Progenitor cell of endocrine pancreas (in vitro differentiated cells): ENCODE data around the gene TSKS. TPM values are rescaled to one million over a fixed set of nuclear protein-coding genes. Genes with fewer than 3 reads are reported as not detected.

Experiments
- DNase-seq: peaks from one replicate; pipeline ENCODE4 v3.0.0; 2021; ENCODE audit warnings: low spot score; ENCODE audit not compliant: unreplicated experiment
- H3K27ac Mint-ChIP-seq: 2 replicates; pipeline ENCODE4 v1.8.0; 2021; ENCODE audit warnings: mild to moderate bottlenecking, moderate library complexity, mixed read lengths
- H3K27me3 Mint-ChIP-seq: 2 replicates; pipeline ENCODE4 v1.8.0; 2021; ENCODE audit warnings: mixed read lengths
- H3K36me3 Mint-ChIP-seq: 2 replicates; pipeline ENCODE4 v1.8.0; 2022; ENCODE audit warnings: mixed read lengths; ENCODE audit not compliant: insufficient read depth
- H3K4me1 Mint-ChIP-seq: 2 replicates; pipeline ENCODE4 v1.8.0; 2021; ENCODE audit warnings: low read depth, mixed read lengths
- H3K4me3 Mint-ChIP-seq: 2 replicates; pipeline ENCODE4 v1.8.0; 2021; ENCODE audit warnings: low read depth, mild to moderate bottlenecking, moderate library complexity, mixed read lengths
- H3K9me3 Mint-ChIP-seq: 2 replicates; pipeline ENCODE4 v1.8.0; 2021; ENCODE audit warnings: low read depth, mixed read lengths
- microRNA-seq: library from miRNA; unstranded; fragments of <30 nt; microRNA quantifications from one replicate; pipeline ENCODE4 v1.1.0, GENCODE V29; 2020; ENCODE audit warnings: borderline number of aligned reads; ENCODE audit not compliant: unreplicated experiment
- total RNA-seq: library from RNA; stranded (reverse); gene quantifications from 2 replicates; pipeline ENCODE4 v1.2.1, GENCODE V29; 2021
- TF ChIP-seq, protein P1 (sequence below): fragments of 200-600 bp; sonication (generic); IDR thresholded peaks from one replicate; pipeline ENCODE4 v1.5.0; 2021; ENCODE audit warnings: antibody characterized with exemption, mild to moderate bottlenecking; ENCODE audit not compliant: unreplicated experiment

TSKS gene
- total RNA-seq, 1 donor from 2014 or later: not detected

DNA sequence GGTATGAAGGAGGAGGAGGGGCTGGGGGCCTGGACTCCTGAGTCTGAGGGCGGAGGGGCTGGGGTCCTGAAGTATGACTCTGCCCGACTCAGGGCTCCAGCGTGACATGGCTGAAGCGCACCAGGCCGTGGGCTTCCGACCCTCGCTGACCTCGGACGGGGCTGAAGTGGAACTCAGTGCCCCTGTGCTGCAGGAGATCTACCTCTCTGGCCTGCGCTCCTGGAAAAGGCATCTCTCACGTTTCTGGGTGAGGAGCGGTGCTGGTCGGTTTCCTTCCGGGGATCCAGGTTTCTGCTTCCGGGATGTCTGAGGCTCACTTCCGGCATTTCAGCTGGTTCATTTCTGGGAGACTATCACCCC is 71.0 kb downstream of the TSKS start:
- Mint-ChIP-seq H3K36me3 (peaks cover 5% of the 10 kb centered on the region), H3K27me3 (no peaks in the 10 kb centered on the region), H3K27ac (no peak overlapping the region), H3K4me1 (peaks cover 11% of the 10 kb centered on the region), H3K9me3 (no peaks in the 10 kb centered on the region), H3K4me3 (peak overlapping the region; percentile 49)
- TF ChIP-seq, protein P1, sequence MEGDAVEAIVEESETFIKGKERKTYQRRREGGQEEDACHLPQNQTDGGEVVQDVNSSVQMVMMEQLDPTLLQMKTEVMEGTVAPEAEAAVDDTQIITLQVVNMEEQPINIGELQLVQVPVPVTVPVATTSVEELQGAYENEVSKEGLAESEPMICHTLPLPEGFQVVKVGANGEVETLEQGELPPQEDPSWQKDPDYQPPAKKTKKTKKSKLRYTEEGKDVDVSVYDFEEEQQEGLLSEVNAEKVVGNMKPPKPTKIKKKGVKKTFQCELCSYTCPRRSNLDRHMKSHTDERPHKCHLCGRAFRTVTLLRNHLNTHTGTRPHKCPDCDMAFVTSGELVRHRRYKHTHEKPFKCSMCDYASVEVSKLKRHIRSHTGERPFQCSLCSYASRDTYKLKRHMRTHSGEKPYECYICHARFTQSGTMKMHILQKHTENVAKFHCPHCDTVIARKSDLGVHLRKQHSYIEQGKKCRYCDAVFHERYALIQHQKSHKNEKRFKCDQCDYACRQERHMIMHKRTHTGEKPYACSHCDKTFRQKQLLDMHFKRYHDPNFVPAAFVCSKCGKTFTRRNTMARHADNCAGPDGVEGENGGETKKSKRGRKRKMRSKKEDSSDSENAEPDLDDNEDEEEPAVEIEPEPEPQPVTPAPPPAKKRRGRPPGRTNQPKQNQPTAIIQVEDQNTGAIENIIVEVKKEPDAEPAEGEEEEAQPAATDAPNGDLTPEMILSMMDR: no peak
- DNase-seq: no peak

DNA sequence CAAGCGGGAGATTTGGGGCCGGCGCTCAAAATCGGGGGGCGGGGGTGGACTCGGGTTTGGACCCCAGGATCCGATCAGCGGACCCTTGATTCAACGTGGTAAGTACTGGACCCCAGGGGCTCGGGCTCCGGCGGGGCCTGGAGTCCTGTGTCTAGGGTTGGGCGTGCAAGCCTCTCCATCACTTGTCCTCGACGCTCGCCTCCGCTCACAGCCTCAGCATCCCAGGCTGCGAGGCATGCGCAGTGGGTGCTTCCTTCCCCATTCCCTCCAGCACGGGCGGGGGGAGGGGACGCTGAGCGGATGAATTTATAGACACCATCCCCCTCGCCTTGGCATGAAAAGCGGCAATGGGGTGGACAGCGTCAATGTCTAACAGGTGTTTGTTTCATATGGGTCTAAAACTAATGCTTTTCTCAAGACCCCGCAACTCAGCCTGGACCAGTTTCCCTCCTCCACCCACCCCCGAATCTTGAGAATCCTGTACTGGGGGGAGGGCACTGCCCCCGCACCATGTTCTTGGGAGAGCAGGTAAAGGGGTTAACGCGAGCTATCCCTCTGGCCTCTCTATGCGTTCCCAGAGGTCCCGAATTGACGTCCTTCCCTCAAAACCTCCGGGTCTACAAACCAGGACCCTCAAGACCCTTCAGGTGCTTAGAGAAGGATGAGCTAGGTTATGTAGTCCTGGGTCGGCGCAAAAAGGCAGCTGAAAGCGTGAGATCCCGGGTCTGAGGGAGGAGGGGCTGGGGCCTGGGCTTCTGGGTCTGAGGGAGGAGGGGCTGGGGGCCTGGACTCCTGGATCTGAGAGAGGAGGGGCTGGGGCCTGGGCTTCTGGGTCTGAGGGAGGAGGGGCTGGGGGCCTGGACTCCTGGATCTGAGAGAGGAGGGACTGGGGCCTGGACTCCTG is 71.6 kb downstream of the TSKS start:
- Mint-ChIP-seq H3K36me3 (peaks cover 5% of the 10 kb centered on the region), H3K9me3 (no peaks in the 10 kb centered on the region), H3K27ac (peak overlapping the region; percentile 90)

DNA sequence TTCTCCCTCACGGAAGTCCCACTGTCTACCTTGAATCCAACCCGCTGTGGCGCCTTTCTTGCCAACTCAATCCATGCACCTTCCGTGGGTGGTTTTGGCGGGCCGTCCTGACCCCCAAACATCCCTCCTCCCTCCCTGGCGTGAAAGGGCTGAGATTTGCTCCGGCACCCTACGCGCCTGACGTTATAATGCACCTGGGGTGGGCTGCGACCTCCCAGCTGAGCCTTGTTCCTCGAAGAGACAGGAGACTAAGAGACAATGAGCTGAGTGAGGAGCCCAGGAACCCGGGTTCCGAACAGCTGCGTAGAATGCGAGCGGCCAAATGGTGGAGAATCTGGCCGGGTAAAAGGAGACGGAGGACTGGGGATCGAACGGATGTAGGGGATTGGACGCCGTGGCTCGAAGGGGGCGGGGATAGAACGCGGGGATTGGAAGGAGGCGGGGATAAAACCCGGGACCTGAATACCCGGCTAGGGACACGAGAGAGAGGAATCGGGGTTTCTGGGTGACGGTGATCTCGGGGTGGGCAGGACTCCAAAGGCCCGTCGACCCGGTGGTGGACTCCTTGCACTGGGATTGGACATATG is 72.4 kb downstream of the TSKS start, which contains the start of gene CPT1C:
TSS of gene CPT1C (plus strand) at position 461 of the 587 bp plus-strand sequence. CDS start 1,137 bp downstream, outside the sequence.
- Mint-ChIP-seq H3K36me3 (peaks cover 6% of the 10 kb centered on the region), H3K4me3 (peak within 1 kb of the TSS; percentile 80), H3K27ac (peak within 1 kb of the TSS; percentile 90), H3K9me3 (no peaks in the 10 kb centered on the region), H3K4me1 (peaks cover 11% of the 10 kb centered on the region), H3K27me3 (no peaks in the 10 kb centered on the region)
- DNase-seq: peak; percentile 64
- TF ChIP-seq, protein P1: no peak

More for the DNA sequence above, 71.6 kb downstream of the TSKS start:
- peak; percentile 41 for DNase-seq
- H3K27me3 Mint-ChIP-seq: no peaks in the 10 kb centered on the region
- TF ChIP-seq, protein P1: no peak
- H3K4me1 Mint-ChIP-seq: peaks cover 11% of the 10 kb centered on the region
- H3K4me3 Mint-ChIP-seq: peak overlapping the region; percentile 80

DNA sequence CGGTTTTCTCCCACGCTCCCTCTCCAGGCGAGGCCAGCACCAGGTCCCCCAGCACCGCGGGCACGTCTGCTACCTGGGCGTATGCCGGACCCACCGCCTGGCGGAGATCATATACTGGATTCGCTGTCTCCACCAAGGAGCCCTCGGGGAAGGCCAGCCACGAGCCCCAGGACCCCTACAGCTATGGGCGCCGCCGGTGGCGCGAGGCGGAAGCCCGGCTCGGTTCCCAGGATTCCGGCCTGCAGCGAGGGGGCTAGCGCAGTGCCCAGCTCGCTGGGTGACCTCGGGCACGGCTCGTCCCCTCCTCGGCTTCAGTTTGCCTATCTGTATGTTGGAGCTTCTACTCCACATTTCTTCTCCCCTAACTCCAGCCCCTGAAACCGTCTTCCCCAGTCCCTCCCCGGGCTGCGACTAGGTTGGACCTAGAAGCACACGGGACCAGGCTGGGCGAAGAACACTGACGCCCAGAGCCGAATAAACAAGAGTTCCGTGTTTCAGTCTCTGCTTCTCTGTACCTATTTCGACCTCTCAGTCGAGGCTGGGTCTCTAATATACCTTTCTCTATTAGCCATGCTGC is 72.9 kb downstream of the TSKS start:
- Mint-ChIP-seq H3K36me3 (peaks cover 10% of the 10 kb centered on the region), H3K9me3 (no peaks in the 10 kb centered on the region), H3K27me3 (no peaks in the 10 kb centered on the region), H3K27ac (peak overlapping the region; percentile 90), H3K4me1 (peaks cover 11% of the 10 kb centered on the region), H3K4me3 (peak overlapping the region; percentile 80)
- DNase-seq: no peak
- TF ChIP-seq, protein P1: no peak

Small RNAs within 50 kb of the gene (microRNA-seq; reads per million reads assigned to microRNA genes)
- 4.2 reads per million for gene MIR6799

Other genes with a start within 250 kb of the TSKS start
- gene RCN3, start 235.3 kb downstream of the TSKS start, total RNA-seq: 43.4 and 58.0 TPM in 2 replicates
- gene NOSIP, start 182.8 kb downstream of the TSKS start, total RNA-seq: 75.0 and 82.1 TPM in 2 replicates
- 6.8 and 8.3 TPM in 2 replicates for gene PRRG2, start 182.0 kb downstream of the TSKS start, total RNA-seq
- gene PRR12, start 172.1 kb downstream of the TSKS start, total RNA-seq: 61.2 and 64.5 TPM in 2 replicates
- 2.6 and 3.9 TPM in 2 replicates for gene RRAS, start 123.2 kb downstream of the TSKS start, total RNA-seq
- 83.2 and 90.7 TPM in 2 replicates for gene SCAF1, start 121.1 kb downstream of the TSKS start, total RNA-seq
- 103 and 110 TPM in 2 replicates for gene IRF3, start 97.4 kb downstream of the TSKS start, total RNA-seq
- 58.5 and 59.0 TPM in 2 replicates for gene BCL2L12, start 97.4 kb downstream of the TSKS start, total RNA-seq
- gene PRMT1, start 86.0 kb downstream of the TSKS start, total RNA-seq: 299 and 306 TPM in 2 replicates
- gene ADM5, start 73.7 kb downstream of the TSKS start, total RNA-seq: 7.7 TPM in 2 replicates
- gene CPT1C, start 72.2 kb downstream of the TSKS start, total RNA-seq: 49.9 and 53.1 TPM in 2 replicates
- 76.0 and 76.3 TPM in 2 replicates for gene AP2A1, start 3.7 kb upstream of the TSKS start, total RNA-seq
- 37.8 and 40.0 TPM in 2 replicates for gene FUZ, start 50.0 kb upstream of the TSKS start, total RNA-seq
- 136 and 141 TPM in 2 replicates for gene MED25, start 55.0 kb upstream of the TSKS start, total RNA-seq
- gene PTOV1, start 87.9 kb upstream of the TSKS start, total RNA-seq: 518 and 564 TPM in 2 replicates
- gene PNKP, start 104.3 kb upstream of the TSKS start, total RNA-seq: 137 and 144 TPM in 2 replicates
- 41.5 and 48.8 TPM in 2 replicates for gene AKT1S1, start 114.0 kb upstream of the TSKS start, total RNA-seq
- 44.6 and 45.4 TPM in 2 replicates for gene TBC1D17, start 114.4 kb upstream of the TSKS start, total RNA-seq
- 0.24 and 0.40 TPM in 2 replicates for gene IL4I1, start 133.6 kb upstream of the TSKS start, total RNA-seq
- 14.5 and 15.9 TPM in 2 replicates for gene ATF5, start 165.9 kb upstream of the TSKS start, total RNA-seq
- 80.8 and 85.9 TPM in 2 replicates for gene NUP62, start 166.2 kb upstream of the TSKS start, total RNA-seq
- gene SIGLEC11, start 197.9 kb upstream of the TSKS start, total RNA-seq: not detected in 2 replicates